ENCODE results near the gene SIRPA.

SIRPA gene

DNA sequence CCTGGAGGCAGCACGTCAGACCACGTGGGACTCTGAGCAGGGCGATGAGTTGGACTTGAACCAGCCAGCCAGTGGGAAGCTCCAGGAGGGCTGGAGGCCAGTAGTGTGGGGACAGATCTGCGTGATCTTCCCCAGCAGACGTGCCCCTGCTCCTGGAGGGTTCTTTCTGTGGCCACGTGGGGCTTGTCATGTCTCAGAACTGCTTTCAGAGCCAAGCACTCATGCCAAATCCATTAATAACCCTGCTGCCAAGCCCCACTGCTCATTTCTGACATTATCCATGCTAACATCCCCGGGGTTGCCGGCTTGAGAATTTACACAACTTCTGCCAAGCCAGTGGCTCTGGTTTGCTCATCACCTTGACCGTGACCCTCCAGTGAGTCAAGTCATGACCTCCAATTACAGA, 38.3 kb downstream of the SIRPA start:
- TF ChIP-seq CTCF (conservative IDR thresholded peaks at IDR 0.05): no peak
- no peak for TF ChIP-seq ZFX (IDR thresholded peaks at IDR 0.05)
- H3K27ac ChIP-seq: no peak overlapping the region

- TF ChIP-seq CTCF (conservative IDR thresholded peaks at IDR 0.05): no peak
- no peak for TF ChIP-seq ZFX (IDR thresholded peaks at IDR 0.05)
- H3K27ac ChIP-seq: no peak overlapping the region
These were observed 38.9 kb downstream of the SIRPA start for GRCh38 chr20:1934156-1934555.

- TF ChIP-seq CTCF (conservative IDR thresholded peaks at IDR 0.05) (no peak), ZFX (IDR thresholded peaks at IDR 0.05) (no peak)
- H3K27ac ChIP-seq: no peak overlapping the region
These were observed 39.7 kb downstream of the SIRPA start for GRCh38 chr20:1934721-1935573.

- H3K27ac ChIP-seq: no peak overlapping the region
- TF ChIP-seq ZFX (IDR thresholded peaks at IDR 0.05) (no peak), CTCF (conservative IDR thresholded peaks at IDR 0.05) (no peak)
These were observed 40.6 kb downstream of the SIRPA start for GRCh38 chr20:1935696-1936366.

- no peak for TF ChIP-seq CTCF (conservative IDR thresholded peaks at IDR 0.05)
- TF ChIP-seq ZFX (IDR thresholded peaks at IDR 0.05): no peak
- no peak overlapping the region for H3K27ac ChIP-seq
These were observed 42.2 kb downstream of the SIRPA start for GRCh38 chr20:1937316-1937976.

DNA sequence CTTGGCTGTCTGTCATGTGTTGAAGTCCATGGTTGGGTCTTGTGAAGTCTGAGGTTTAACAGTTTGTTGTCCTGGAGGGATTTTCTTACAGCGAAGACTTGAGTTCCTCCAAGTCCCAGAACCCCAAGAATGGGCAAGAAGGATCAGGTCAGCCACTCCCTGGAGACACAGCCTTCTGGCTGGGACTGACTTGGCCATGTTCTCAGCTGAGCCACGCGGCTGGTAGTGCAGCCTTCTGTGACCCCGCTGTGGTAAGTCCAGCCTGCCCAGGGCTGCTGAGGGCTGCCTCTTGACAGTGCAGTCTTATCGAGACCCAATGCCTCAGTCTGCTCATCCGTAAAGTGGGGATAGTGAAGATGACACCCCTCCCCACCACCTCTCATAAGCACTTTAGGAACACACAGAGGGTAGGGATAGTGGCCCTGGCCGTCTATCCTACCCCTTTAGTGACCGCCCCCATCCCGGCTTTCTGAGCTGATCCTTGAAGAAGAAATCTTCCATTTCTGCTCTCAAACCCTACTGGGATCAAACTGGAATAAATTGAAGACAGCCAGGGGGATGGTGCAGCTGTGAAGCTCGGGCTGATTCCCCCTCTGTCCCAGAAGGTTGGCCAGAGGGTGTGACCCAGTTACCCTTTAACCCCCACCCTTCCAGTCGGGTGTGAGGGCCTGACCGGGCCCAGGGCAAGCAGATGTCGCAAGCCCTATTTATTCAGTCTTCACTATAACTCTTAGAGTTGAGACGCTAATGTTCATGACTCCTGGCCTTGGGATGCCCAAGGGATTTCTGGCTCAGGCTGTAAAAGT, 43.5 kb downstream of the SIRPA start:
- no peak overlapping the region for H3K27ac ChIP-seq
- TF ChIP-seq CTCF (conservative IDR thresholded peaks at IDR 0.05) (no peak), ZFX (IDR thresholded peaks at IDR 0.05) (no peak)

Measured in C4-2B (cell line).